GM21737 (cell line): Measurements from ENCODE around the gene IFI6.
"Not testable (repeated sequence)": the region's sequence is repeated elsewhere in the genome, so short reads cannot be mapped to it uniquely, and the experiment has no call there.

ENCODE experiments used
- ATAC-seq: cut with Tn5 transposase; IDR thresholded peaks from one replicate; pipeline ENCODE4 v1.9.1; 2021; ENCODE audit warnings: mild to moderate bottlenecking, moderate library complexity; ENCODE audit not compliant: unreplicated experiment

Gene IFI6

GRCh38 chr1:27632387-27633297, 39.4 kb downstream of the IFI6 start:
- ATAC-seq: peak; percentile 34

GRCh38 chr1:27630859-27631491, 41.0 kb downstream of the IFI6 start:
- ATAC-seq: peak; percentile 14

GRCh38 chr1:27628712-27629111, 43.3 kb downstream of the IFI6 start:
- no peak for ATAC-seq

GRCh38 chr1:27627733-27628132, 44.3 kb downstream of the IFI6 start:
- ATAC-seq: not testable (repeated sequence)

- no peak for ATAC-seq
Observed at GRCh38 chr1:27627061-27627460, 44.9 kb downstream of the IFI6 start.

- no peak for ATAC-seq
Observed at GRCh38 chr1:27626031-27626935, 45.7 kb downstream of the IFI6 start.

GRCh38 chr1:27624467-27625178, 47.4 kb downstream of the IFI6 start:
- no peak for ATAC-seq

GRCh38 chr1:27623327-27624212, 48.4 kb downstream of the IFI6 start:
- no peak for ATAC-seq

- no peak for ATAC-seq
Observed at GRCh38 chr1:27622828-27623227, 49.2 kb downstream of the IFI6 start.

- no peak for ATAC-seq
Observed at GRCh38 chr1:27621051-27621920, 50.7 kb downstream of the IFI6 start.

GRCh38 chr1:27619782-27620438, 52.1 kb downstream of the IFI6 start:
- ATAC-seq: not testable (repeated sequence)

- ATAC-seq: no peak
Observed at GRCh38 chr1:27618341-27619082, 53.5 kb downstream of the IFI6 start.

- ATAC-seq: no peak
Observed at GRCh38 chr1:27617420-27617819, 54.6 kb downstream of the IFI6 start.

- ATAC-seq: no peak
Observed at GRCh38 chr1:27616441-27616840, 55.6 kb downstream of the IFI6 start.
